GM18499 (cell line): Measurements from ENCODE around the gene EIF5A2.
A peak's percentile ranks its signal among the peaks of the same experiment; 100 is the strongest.
"Not testable (repeated sequence)": the region's sequence is repeated elsewhere in the genome, so short reads cannot be mapped to it uniquely, and the experiment has no call there.

Source experiments
- ATAC-seq: cut with Tn5 transposase; IDR thresholded peaks from one replicate; pipeline ENCODE4 v1.9.1; 2021; ENCODE audit warnings: moderate number of reproducible peaks; ENCODE audit not compliant: insufficient read depth, unreplicated experiment

Gene EIF5A2

DNA sequence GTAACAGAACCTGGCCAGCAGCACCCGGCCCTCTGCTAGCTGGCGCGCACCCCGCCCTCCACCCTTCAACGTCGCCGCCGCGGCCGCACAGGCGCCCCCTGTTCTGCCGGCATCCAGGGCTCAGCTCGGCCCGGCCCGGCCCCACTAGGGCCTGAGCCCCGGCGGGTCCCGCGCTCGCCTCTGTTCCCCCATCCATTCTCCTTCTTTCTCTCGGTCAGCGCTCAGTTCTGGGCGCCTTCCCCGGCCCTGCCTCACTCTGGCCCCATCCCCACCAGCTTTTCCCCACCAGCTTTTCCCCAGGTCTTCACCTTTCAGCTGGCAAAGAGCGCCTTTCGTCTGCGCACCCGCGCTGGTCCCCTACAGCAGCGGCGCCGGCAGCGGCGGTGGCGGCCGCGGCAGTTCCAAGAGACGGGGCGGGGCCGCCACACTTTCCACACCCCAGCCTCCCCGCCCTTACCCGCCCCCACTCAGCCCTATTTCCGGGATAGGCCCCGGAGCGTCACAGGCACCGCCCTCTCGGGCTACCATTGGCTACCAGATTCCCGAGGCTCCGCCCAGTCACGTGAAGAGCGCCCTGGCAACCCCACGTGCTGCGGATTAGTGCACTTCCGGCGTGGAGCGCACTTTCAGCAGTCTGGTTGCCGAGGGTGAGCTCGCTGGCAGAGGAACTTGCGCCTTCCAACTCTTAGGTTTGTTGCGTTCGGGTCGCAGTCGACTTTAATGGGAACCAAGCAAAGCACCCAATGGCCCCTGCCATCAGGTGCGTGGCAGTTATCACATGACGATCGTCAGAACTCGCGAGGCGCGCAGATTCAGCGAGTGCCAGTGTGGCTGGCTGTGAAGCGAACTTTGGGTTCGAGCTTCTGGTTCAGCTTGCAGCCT, at the start of gene EIF5A2:
Gene EIF5A2, minus strand, starts transcription at position 403 of the 882 bp plus-strand sequence. CDS start 831 bp downstream, outside the sequence.
- peak; percentile 73 for ATAC-seq

- no peak for ATAC-seq
Observed at GRCh38 chr3:170956647-170957046, 48.2 kb upstream of the EIF5A2 start.

GRCh38 chr3:170953736-170954135, 45.3 kb upstream of the EIF5A2 start:
- no peak for ATAC-seq

GRCh38 chr3:170953229-170953628, 44.8 kb upstream of the EIF5A2 start:
- ATAC-seq, result no peak

DNA sequence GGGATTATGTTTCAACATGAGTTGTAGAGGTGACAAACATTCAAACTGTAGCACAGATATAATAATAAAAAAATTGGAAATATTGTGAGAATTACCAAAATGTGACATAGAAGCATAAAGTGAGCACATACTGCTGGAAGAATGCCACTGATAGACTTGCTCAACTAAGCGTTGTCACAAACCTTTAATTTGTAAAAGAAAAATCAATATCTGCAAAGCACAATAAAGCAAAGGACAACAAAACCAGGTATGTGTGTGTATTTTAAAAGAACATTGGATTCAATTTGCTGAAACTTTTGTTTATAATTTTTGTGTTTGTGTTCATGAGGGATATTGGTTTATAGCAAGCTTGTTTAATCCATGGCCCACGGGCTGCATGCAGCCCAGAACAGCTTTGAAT, 40.8 kb upstream of the EIF5A2 start:
- ATAC-seq, result no peak

- ATAC-seq, result no peak
Observed at GRCh38 chr3:170947018-170947769, 38.8 kb upstream of the EIF5A2 start.

- no peak for ATAC-seq
Observed at GRCh38 chr3:170942011-170942410, 33.6 kb upstream of the EIF5A2 start.

- ATAC-seq, result no peak
Observed at GRCh38 chr3:170941551-170941950, 33.1 kb upstream of the EIF5A2 start.

DNA sequence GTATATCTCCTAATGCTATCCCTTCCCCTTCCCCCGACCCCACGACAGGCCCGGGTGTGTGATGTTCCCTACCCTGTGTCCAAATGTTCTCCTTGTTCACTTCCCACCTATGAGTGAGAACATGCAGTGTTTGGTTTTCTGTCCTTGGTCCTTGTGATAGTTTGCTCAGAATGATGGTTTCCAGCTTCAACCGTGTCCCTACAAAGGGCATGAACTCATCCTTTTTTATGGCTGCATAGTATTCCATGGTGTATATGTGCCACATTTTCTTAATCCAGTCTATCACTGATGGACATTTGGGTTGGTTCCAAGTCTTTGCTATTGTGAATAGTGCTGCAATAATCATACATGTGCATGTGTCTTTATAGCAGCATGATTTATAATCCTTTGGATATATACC, 24.6 kb upstream of the EIF5A2 start:
- ATAC-seq, result not testable (repeated sequence)

DNA sequence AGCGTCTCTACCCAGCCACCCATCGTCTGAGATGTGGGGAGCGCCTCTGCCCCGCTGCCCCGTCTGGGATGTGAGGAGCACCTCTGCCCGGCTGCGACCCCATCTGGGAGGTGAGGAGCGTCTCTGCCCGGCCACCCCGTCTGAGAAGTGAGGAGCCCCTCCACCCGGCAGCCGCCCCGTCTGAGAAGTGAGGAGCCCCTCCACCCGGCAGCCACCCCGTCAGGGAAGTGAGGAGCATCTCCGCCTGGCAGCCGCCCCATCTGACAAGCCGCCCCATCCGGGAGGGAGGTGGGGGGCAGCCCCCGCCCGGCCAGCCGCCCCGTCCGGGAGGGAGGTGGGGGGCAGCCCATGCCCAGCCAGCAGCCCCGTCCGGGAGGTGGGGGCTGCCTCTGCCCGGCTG, 15.1 kb upstream of the EIF5A2 start:
- not testable (repeated sequence) for ATAC-seq

DNA sequence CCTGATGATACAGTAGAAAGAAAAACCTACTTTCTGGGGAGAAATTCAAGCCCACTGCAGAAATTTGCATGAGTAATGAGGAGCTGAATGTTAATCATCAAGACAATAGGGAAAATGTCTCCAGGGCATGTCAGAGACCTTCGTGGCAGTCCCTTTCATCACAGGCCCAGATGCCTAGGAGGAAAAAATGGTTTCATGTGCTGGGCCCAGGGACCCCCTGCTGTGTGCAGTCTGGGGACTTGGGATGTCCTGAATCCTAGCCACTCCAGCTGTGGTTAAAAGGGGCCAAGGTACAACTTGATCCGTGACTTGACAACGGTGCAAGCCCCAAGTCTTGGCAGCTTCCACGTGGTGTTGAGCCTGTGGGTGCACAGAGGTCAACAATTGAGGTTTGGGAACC, 10.3 kb upstream of the EIF5A2 start:
- ATAC-seq, result no peak

- ATAC-seq, result no peak
Observed at GRCh38 chr3:170914690-170915089, 6.3 kb upstream of the EIF5A2 start.

GRCh38 chr3:170914212-170914611, 5.8 kb upstream of the EIF5A2 start:
- no peak for ATAC-seq

GRCh38 chr3:170911051-170911450, 2.6 kb upstream of the EIF5A2 start:
- ATAC-seq, result no peak

DNA sequence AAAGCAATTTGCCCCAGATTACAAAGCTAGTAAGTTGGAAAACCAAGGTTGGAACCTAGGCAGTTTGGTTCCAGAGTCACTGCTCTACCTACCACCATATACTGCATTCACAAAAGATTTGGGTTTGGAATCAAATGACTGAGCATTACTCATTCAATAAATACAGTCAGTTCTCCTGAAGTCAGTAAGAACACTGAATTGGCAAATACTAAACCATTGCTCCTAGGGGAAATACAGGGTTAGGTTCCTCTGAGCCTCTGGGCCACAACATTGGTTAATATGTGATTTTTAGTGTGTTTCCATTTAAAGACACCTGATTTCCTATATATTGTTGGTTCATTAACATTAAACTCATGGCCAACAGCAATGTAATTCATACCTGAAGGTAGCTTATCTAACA, 2.1 kb upstream of the EIF5A2 start:
- no peak for ATAC-seq

DNA sequence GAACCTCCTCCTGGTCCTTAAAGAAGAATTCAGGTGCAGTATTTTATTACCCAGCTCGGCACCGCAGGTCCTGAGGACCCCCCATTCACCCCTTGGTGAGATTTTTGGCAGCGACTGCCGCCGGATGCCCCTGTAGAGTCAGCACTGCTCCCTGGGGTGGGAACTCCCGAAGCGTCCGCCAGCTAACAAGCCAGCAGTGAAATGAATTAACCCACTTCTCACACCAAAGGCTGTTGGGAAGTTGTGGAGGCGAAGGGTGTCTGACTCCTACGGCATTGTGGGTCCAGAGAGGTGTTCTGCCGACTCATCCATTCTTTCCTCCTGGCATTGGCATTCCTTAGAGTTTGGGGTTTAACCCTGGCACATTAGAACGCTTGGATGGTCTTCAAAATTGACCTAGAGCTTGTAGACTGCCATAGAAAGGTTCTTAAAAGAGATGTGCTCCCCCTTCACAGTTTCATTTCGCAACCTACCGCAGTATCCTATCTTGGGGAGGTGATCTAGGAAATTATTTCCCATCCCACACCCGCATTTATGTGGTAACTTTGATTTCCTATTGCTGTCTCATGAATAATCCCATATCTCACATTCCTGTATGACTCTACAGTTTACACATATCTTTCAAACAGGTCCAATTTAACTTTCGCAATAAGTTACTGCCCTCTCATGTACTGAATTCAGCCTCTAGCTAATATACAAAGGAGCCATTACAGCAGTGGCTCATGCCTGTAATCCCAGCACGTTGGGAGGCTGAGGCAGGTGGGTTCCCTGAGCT, 879 bp upstream of the EIF5A2 start:
- no peak for ATAC-seq

DNA sequence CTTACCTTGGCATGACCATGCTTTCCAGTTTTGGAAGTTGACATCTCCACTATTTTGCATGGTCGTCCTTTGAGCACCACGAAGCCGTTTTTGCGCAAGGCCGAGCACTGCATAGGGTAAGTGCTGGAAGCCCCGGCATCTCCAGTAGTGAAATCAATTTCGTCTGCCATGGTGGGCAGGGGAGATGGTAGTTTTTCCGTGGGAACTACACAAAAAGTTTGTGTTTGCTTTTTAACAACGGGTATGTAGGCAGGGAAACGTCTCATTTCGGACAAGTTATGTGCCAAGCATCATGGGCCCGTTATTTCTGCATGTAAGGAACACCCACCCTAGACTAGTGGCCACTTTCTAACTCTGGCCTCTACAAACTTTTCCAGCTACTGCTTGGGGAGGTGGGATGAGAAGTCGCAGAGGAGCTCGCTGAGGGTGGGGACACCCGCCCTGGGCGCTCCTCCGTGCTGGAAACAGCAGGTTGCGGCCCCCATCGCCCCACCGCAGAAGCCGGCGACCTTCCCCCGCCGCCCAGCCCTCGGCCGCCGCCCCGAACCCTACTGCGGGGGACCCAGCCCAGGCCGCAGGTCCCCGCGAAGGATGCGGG, 701 bp downstream of the EIF5A2 start:
- ATAC-seq, result no peak

GRCh38 chr3:170905862-170906261, 2.6 kb downstream of the EIF5A2 start:
- no peak for ATAC-seq

DNA sequence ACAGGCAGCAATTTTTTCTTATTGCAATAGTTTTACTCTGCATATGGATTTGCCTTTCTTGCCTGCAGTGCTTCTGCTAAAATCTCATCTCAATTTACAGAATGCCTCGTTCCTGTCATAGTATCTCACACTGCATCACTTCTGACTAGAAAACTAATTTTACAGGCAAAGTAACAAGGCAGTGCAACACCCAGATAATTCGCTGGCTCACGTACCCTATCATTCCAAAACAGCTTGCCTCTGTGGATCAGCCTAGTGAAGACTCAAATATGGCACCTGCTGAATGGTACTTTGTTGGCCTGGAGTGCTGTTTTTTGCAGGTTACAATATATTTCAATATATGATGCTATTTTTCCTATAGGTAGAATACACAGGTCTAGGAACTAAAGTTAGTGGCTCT, 5.3 kb downstream of the EIF5A2 start:
- no peak for ATAC-seq

GRCh38 chr3:170899455-170899854, 9.0 kb downstream of the EIF5A2 start:
- ATAC-seq, result no peak
